SK-N-SH (cell line): ENCODE results near the gene USP46. TPM values are rescaled to one million over a fixed set of nuclear protein-coding genes. Genes with fewer than 3 reads are reported as not detected.

Experiments used
- CTCF ChIA-PET: fragments of 300-600, 350-600 bp; formaldehyde crosslinking; extraction: SDS; loops from one replicate; lab custom pipeline; 2021; lab: Yijun Ruan, JAX
- POLR2A ChIA-PET: fragments of 350-600 bp; sonication (Branson Sonifier 250); formaldehyde crosslinking; extraction: SDS; loops from one replicate; lab custom pipeline; 2020; ENCODE audit warnings: antibody characterized with exemption, inconsistent platforms; lab: Yijun Ruan, JAX
- DNase-seq: peaks from one replicate; pipeline ENCODE4 v3.0.0; 2012
- H2AFZ ChIP-seq: fragments of 200-600 bp; sonication (generic); 2 replicates; pipeline ENCODE4 v1.8.1; 2016; ENCODE audit warnings: antibody characterized with exemption, mild to moderate bottlenecking, low read depth
- H3F3A ChIP-seq: fragments of 200-600 bp; sonication (generic); replicated peaks from 2 replicates; pipeline ENCODE3; 2016; ENCODE audit warnings: antibody characterized with exemption, mild to moderate bottlenecking; ENCODE audit not compliant: insufficient read depth
- H3K27ac ChIP-seq, 2 experiments: fragments of 200-500 bp in 1 of 2; fragments of 200-600 bp in 1 of 2; sonication (Bioruptor generic) in 1 of 2; sonication (generic), shearing (Covaris generic) in 1 of 2; 2 replicates each; pipeline versions ENCODE4 v1.5.1 to v1.6.1; 2014 to 2016; ENCODE audit warnings: low read depth in 2 of 2, inconsistent platforms in 1 of 2, low read length in 1 of 2, mild to moderate bottlenecking in 1 of 2, mixed read lengths in 1 of 2
- H3K27me3 ChIP-seq: fragments of 200-600 bp; sonication (generic), shearing (Covaris generic); 2 replicates; pipeline ENCODE4 v1.6.1; 2016; ENCODE audit warnings: mixed run types; ENCODE audit not compliant: insufficient read depth
- H3K36me3 ChIP-seq, 2 experiments: fragments of 200-500 bp in 1 of 2; fragments of 200-600 bp in 1 of 2; sonication (Bioruptor generic) in 1 of 2; sonication (generic) in 1 of 2; replicated peaks in 1 of 2; 2 replicates each; pipeline versions ENCODE3 to v1.5.1; 2014 to 2016; ENCODE audit warnings: low read length in 1 of 2, mild to moderate bottlenecking in 1 of 2; ENCODE audit not compliant: insufficient read depth in 2 of 2, control insufficient read depth in 1 of 2
- H3K4me1 ChIP-seq, 2 experiments: fragments of 200-500 bp in 1 of 2; fragments of 200-600 bp in 1 of 2; sonication (Bioruptor generic) in 1 of 2; sonication (generic), shearing (Covaris generic) in 1 of 2; 2 replicates each; pipeline versions ENCODE4 v1.5.1 to v1.6.1; 2014 to 2016; ENCODE audit warnings: low read depth in 1 of 2, low read length in 1 of 2, mixed run types in 1 of 2; ENCODE audit not compliant: insufficient read depth in 2 of 2, control insufficient read depth in 1 of 2
- H3K4me2 ChIP-seq: fragments of 200-600 bp; sonication (generic), shearing (Covaris generic); 2 replicates; pipeline ENCODE4 v1.6.1; 2017; ENCODE audit warnings: mixed run types
- H3K4me3 ChIP-seq, 2 experiments: fragments of 200-500 bp in 1 of 2; fragments of 200-600 bp in 1 of 2; sonication (Bioruptor generic) in 1 of 2; sonication (generic), shearing (Covaris generic) in 1 of 2; 2 replicates each; pipeline versions ENCODE4 v1.5.1 to v1.8.1; 2014 to 2016; ENCODE audit warnings: low read depth in 2 of 2, inconsistent platforms in 1 of 2, low read length in 1 of 2, mild to moderate bottlenecking in 1 of 2, mixed read lengths in 1 of 2, moderate library complexity in 1 of 2
- H3K79me2 ChIP-seq: fragments of 200-600 bp; sonication (generic); 2 replicates; pipeline ENCODE4 v1.8.1; 2017; ENCODE audit warnings: mild to moderate bottlenecking; ENCODE audit not compliant: insufficient read depth
- H3K9ac ChIP-seq: fragments of 200-600 bp; sonication (generic); 2 replicates; pipeline ENCODE4 v1.6.1; 2017; ENCODE audit warnings: mixed run types
- H3K9me2 ChIP-seq: fragments of 200-600 bp; sonication (generic); 2 replicates; pipeline ENCODE4 v1.6.1; 2017; ENCODE audit warnings: mixed run types
- H3K9me3 ChIP-seq: fragments of 200-600 bp; sonication (generic); 2 replicates; pipeline ENCODE4 v1.6.1; 2017; ENCODE audit warnings: mixed run types, mild to moderate bottlenecking, moderate library complexity
- H4K20me1 ChIP-seq: fragments of 200-600 bp; sonication (generic); 2 replicates; pipeline ENCODE4 v1.6.1; 2017; ENCODE audit warnings: mild to moderate bottlenecking, mixed run types; ENCODE audit not compliant: insufficient read depth
- ELF1 ChIP-seq: IDR thresholded peaks from 2 replicates; pipeline ENCODE4 v1.4.0; 2012
- FOSL2 ChIP-seq: IDR thresholded peaks from 2 replicates; pipeline ENCODE4 v1.4.0; 2012; ENCODE audit warnings: low read depth, mild to moderate bottlenecking, moderate library complexity, borderline replicate concordance
- GABPA ChIP-seq: IDR thresholded peaks from 2 replicates; pipeline ENCODE4 v1.4.0; 2012; ENCODE audit warnings: low read depth, mild to moderate bottlenecking
- GATA2 ChIP-seq: sonication (generic); formaldehyde crosslinking; IDR thresholded peaks from 2 replicates; pipeline ENCODE4 v1.5.0; 2020; ENCODE audit warnings: mild to moderate bottlenecking, missing genetic modification reagents
- NRF1 ChIP-seq: IDR thresholded peaks from 2 replicates; pipeline ENCODE4 v1.6.1; 2012; ENCODE audit warnings: low read depth, mild to moderate bottlenecking, low read length
- RFX5 ChIP-seq: IDR thresholded peaks from 2 replicates; pipeline ENCODE4 v1.6.1; 2012; ENCODE audit warnings: mild to moderate bottlenecking, improper control_type of control experiment, low read length
- SIN3A ChIP-seq: IDR thresholded peaks from 2 replicates; pipeline ENCODE4 v1.6.1; 2012; ENCODE audit warnings: low read depth, mild to moderate bottlenecking, low read length, moderate library complexity, borderline replicate concordance
- SMC3 ChIP-seq: IDR thresholded peaks from 2 replicates; pipeline ENCODE4 v1.6.1; 2012; ENCODE audit warnings: low read depth, low read length, improper control_type of control experiment
- TEAD4 ChIP-seq: IDR thresholded peaks from 2 replicates; pipeline ENCODE4 v1.4.0; 2012; ENCODE audit warnings: mild to moderate bottlenecking, borderline replicate concordance; ENCODE audit not compliant: insufficient read depth
- WGBS: methylation state at CpG from one replicate; pipeline ENCODE4 v1.1.6; 2017; ENCODE audit warnings: low lambda C conversion rate; 5-methylcytosine and 5-hydroxymethylcytosine counted together
- polyA plus RNA-seq, 3 experiments: library from polyadenylated mRNA; depleted of rRNA; stranded (reverse); fragments of >200 nt; gene quantifications; 2 replicates each; pipeline ENCODE4 v1.2.3, GENCODE V29; 2012
- TF ChIP-seq, protein P1 (sequence below): IDR thresholded peaks from 2 replicates; pipeline ENCODE4 v1.4.0; 2012; ENCODE audit warnings: low read depth, borderline replicate concordance
- TF ChIP-seq, protein P2 (sequence below): IDR thresholded peaks from 2 replicates; pipeline ENCODE4 v1.4.0; 2012; ENCODE audit warnings: low read depth
- TF ChIP-seq, protein P3 (sequence below): fragments of 150-350 bp; IDR thresholded peaks from 2 replicates; pipeline ENCODE4 v1.6.1; 2017; ENCODE audit warnings: antibody characterized with exemption, low read length, low read depth, borderline replicate concordance
- TF ChIP-seq, protein P4 (sequence below): IDR thresholded peaks from 2 replicates; pipeline ENCODE4 v1.6.1; 2012; ENCODE audit warnings: mild to moderate bottlenecking, low read depth, low read length, moderate library complexity

Gene USP46
- polyA plus RNA-seq, 1 of the 3 experiments (the other 2 are of a cell fraction): 4.5 TPM

DNA sequence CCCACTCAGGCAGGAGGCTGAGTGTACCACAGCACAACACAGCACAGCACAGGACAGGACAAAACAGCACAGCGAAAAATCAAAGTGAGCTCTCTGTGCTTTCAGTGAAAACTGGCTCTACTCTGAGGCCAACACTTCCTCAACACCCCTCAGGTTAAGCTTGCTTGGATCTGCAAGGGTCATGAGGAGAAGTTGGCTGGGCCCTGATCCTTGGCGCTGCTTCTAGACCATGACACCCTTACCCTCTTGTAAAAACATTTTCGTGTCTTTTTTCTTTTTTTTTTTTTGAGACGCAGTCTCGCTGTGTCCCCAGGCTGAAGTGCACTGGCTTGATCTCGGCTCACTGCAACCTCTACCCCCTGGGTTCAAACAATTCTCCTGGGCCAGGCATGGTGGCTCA is 25.3 kb downstream of the USP46 start:
- WGBS: 95% methylated on average over 6 of the region's 6 CpGs
- Histone ChIP-seq H3K27ac (no peak overlapping the region), H3K9me2 (no peaks in the 10 kb centered on the region), H3K4me3 (no peak overlapping the region), H3K9me3 (no peaks in the 10 kb centered on the region), H3K36me3 (no peaks in the 10 kb centered on the region), H3K9ac (no peak overlapping the region), H3K27me3 (no peaks in the 10 kb centered on the region), H4K20me1 (no peaks in the 10 kb centered on the region; the same call in 1 of the 2 replicates), H3K4me1 (peaks cover 0 to 9% of the 10 kb centered on the region in 2 experiments; a peak in 1 of 4 replicates), H2AFZ (no peak overlapping the region), H3K79me2 (peaks cover 12% of the 10 kb centered on the region), H3F3A (no peaks in the 10 kb centered on the region), H3K4me2 (no peak overlapping the region)
- ChIA-PET CTCF (no interaction called here), POLR2A (no interaction called here)
- TF ChIP-seq, protein P1, sequence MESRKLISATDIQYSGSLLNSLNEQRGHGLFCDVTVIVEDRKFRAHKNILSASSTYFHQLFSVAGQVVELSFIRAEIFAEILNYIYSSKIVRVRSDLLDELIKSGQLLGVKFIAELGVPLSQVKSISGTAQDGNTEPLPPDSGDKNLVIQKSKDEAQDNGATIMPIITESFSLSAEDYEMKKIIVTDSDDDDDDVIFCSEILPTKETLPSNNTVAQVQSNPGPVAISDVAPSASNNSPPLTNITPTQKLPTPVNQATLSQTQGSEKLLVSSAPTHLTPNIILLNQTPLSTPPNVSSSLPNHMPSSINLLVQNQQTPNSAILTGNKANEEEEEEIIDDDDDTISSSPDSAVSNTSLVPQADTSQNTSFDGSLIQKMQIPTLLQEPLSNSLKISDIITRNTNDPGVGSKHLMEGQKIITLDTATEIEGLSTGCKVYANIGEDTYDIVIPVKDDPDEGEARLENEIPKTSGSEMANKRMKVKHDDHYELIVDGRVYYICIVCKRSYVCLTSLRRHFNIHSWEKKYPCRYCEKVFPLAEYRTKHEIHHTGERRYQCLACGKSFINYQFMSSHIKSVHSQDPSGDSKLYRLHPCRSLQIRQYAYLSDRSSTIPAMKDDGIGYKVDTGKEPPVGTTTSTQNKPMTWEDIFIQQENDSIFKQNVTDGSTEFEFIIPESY: no peak
- TF ChIP-seq FOSL2 (no peak), SMC3 (no peak), GABPA (no peak), SIN3A (no peak), NRF1 (no peak), RFX5 (no peak), GATA2 (CRISPR knock-in tag) (no peak), ELF1 (no peak), TEAD4 (no peak)
- TF ChIP-seq, protein P2, sequence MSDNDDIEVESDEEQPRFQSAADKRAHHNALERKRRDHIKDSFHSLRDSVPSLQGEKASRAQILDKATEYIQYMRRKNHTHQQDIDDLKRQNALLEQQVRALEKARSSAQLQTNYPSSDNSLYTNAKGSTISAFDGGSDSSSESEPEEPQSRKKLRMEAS: no peak
- TF ChIP-seq, protein P3, sequence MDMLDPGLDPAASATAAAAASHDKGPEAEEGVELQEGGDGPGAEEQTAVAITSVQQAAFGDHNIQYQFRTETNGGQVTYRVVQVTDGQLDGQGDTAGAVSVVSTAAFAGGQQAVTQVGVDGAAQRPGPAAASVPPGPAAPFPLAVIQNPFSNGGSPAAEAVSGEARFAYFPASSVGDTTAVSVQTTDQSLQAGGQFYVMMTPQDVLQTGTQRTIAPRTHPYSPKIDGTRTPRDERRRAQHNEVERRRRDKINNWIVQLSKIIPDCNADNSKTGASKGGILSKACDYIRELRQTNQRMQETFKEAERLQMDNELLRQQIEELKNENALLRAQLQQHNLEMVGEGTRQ: no peak
- TF ChIP-seq, protein P4, sequence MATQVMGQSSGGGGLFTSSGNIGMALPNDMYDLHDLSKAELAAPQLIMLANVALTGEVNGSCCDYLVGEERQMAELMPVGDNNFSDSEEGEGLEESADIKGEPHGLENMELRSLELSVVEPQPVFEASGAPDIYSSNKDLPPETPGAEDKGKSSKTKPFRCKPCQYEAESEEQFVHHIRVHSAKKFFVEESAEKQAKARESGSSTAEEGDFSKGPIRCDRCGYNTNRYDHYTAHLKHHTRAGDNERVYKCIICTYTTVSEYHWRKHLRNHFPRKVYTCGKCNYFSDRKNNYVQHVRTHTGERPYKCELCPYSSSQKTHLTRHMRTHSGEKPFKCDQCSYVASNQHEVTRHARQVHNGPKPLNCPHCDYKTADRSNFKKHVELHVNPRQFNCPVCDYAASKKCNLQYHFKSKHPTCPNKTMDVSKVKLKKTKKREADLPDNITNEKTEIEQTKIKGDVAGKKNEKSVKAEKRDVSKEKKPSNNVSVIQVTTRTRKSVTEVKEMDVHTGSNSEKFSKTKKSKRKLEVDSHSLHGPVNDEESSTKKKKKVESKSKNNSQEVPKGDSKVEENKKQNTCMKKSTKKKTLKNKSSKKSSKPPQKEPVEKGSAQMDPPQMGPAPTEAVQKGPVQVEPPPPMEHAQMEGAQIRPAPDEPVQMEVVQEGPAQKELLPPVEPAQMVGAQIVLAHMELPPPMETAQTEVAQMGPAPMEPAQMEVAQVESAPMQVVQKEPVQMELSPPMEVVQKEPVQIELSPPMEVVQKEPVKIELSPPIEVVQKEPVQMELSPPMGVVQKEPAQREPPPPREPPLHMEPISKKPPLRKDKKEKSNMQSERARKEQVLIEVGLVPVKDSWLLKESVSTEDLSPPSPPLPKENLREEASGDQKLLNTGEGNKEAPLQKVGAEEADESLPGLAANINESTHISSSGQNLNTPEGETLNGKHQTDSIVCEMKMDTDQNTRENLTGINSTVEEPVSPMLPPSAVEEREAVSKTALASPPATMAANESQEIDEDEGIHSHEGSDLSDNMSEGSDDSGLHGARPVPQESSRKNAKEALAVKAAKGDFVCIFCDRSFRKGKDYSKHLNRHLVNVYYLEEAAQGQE: no peak
- DNase-seq: no peak
